ENCODE data around the gene KRT222.

The KRT222 gene

DNA sequence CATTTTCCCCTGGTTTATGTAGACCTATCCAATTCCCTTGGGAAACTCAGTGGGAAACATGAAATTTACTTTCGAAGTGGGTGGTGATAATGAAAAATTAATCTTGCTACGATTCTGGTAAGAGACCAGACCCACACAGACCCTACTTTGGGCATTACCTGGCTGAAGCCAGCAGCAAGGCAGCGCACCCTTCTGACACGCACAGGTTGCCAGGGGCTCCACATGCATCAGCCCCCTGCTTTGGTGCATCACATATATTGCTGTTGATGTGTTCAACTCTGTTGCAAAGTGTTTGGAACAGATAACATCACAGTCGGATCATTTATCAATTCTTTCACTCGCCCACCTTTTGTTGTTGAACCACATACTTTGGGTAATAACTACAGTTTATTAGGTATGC is 44.0 kb downstream of the KRT222 start:
- Histone ChIP-seq H3K27me3 (ENCODE audit: insufficient read depth, low read length) (peaks cover 9% of the 10 kb centered on the region), H3K36me3 (ENCODE audit: insufficient read depth, low read length) (no peaks in the 10 kb centered on the region), H3K4me3 (ENCODE audit: low read length) (no peak overlapping the region), H3K9me3 (ENCODE audit: low read length) (no peaks in the 10 kb centered on the region), H2AFZ (ENCODE audit: low read depth, low read length) (no peak overlapping the region), H3K4me1 (ENCODE audit: insufficient read depth, low read length) (no peaks in the 10 kb centered on the region)

DNA sequence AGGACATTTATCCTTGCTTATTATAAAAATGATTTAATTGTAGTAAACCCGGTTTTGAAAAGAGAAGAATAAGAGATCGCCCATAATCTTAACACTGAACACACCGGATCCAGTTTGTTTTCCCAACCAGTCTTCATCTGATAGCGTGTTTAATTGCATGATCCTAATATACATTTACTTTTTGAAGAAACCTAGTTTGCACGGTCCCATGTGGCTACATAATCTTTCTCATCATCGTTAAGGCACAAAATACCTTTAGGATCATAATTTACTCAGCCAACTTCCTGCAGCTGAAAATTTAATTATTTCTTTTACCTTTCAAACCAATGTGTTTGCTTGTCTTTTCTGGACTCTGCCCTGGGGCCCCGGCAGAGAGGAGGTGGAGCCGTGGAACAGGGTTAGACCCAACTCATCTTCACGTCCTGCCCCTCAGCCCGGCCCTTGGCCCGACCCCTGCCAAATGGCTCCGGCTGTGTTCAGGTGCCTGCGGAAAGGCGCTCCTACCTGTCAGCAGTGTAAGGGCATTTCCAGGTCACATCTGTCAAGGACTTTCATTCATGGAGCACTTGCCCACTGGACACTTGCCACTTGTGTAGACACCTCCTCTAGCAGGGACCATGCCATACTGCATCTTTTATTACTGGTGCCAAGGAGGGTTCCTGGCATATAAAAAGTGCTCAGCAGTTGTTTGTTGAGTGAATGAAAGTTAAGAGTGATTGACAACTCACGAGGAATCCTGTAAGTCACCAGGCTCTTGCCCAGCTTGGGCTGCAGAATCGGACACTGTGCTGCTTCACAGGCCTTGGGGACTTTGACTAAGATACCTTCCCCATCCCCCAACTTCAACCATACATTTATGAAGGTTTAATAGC is 46.0 kb downstream of the KRT222 start:
- Histone ChIP-seq H3K36me3 (ENCODE audit: insufficient read depth, low read length) (no peaks in the 10 kb centered on the region), H3K9me3 (ENCODE audit: low read length) (no peaks in the 10 kb centered on the region), H3K4me1 (ENCODE audit: insufficient read depth, low read length) (no peaks in the 10 kb centered on the region), H2AFZ (ENCODE audit: low read depth, low read length) (no peak overlapping the region), H3K27me3 (ENCODE audit: insufficient read depth, low read length) (peaks cover 16% of the 10 kb centered on the region), H3K4me3 (ENCODE audit: low read length) (no peak overlapping the region)

DNA sequence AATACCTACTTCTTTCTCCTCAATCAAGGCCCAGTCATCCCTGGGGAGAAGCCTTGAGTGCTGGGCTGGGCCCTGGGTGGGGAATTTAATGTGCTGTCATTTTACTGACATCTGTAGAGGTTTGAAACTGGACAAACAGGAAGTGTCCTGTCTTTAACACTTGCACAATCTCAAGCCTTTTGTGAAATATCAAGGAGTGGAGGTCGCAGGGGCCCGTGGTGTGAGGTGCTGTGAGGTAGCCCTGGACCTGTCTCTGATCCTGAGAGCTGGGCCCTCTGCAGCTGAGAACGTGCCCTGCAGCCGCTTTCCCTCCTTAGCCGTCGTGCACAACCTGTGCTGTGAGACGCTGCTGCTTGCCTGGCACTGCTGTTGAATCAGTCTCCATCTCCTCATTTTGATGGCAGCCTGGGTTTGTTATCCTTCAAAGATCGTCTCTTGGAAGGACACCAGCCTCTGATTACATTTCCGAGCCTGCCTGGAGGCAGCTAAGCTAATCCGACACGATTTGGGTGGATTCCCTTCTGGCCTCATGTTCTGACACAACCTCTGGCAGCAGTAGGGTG is 47.2 kb downstream of the KRT222 start:
- H3K36me3 ChIP-seq (ENCODE audit: insufficient read depth, low read length): no peaks in the 10 kb centered on the region
- H3K4me3 ChIP-seq (ENCODE audit: low read length): no peak overlapping the region
- no peaks in the 10 kb centered on the region for H3K4me1 ChIP-seq (ENCODE audit: insufficient read depth, low read length)
- no peaks in the 10 kb centered on the region for H3K9me3 ChIP-seq (ENCODE audit: low read length)
- H2AFZ ChIP-seq (ENCODE audit: low read depth, low read length): no peak overlapping the region
- peaks cover 23% of the 10 kb centered on the region for H3K27me3 ChIP-seq (ENCODE audit: insufficient read depth, low read length)

DNA sequence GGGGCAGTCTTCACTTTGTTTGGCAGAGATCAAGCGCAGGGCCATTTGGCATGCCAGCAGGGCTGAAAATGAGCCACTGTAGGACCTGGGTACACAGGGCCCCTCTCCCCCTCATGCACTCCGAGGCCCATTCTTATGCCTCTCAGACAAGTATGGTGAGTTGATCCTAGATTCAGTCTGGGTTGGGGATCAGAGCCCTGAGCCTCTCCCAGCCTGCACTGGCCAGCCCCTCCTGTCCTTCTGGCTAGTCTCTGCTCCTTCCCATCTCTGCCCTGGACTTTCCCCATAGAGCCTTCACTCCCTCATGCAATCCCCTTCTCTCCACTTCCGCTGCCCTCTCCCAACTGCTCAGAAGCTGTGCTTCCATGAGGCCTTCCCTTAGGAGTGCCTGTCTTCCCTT is 48.4 kb downstream of the KRT222 start:
- Histone ChIP-seq H3K27me3 (ENCODE audit: insufficient read depth, low read length) (peaks cover 25% of the 10 kb centered on the region), H3K36me3 (ENCODE audit: insufficient read depth, low read length) (no peaks in the 10 kb centered on the region), H2AFZ (ENCODE audit: low read depth, low read length) (no peak overlapping the region), H3K4me1 (ENCODE audit: insufficient read depth, low read length) (no peaks in the 10 kb centered on the region), H3K9me3 (ENCODE audit: low read length) (no peaks in the 10 kb centered on the region), H3K4me3 (ENCODE audit: low read length) (no peak overlapping the region)

DNA sequence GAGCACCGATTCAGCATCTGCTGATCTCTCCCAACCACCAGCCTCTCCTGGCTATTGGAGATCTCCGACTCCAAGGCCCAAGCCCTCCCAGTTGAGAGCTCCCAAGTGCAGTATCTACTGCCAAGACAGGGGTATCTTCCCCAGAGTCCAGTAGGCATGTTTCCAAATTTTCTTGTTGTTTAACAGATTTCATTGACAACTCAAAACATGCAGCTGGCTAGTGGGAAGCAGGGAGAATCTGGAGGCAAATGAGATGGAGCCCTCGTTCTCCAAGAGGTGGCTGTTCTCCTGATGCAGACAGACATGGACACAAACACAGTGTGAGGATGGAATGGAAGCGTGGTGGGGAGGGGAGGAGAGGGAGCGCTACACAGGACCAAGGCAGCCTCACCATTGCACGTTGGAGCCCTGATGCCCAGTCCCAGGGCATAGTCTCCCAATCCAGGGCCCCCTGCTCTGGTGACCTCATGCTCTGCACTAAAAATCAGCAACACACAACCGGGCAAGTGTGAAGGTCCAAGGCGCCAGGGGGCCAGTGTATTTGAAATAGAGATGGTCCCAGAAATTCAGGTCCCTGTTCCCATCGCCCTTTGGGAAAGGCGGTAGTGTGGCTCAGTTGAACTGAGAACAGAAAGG is 49.0 kb downstream of the KRT222 start:
- Histone ChIP-seq H3K36me3 (ENCODE audit: insufficient read depth, low read length) (no peaks in the 10 kb centered on the region), H3K27me3 (ENCODE audit: insufficient read depth, low read length) (peaks cover 25% of the 10 kb centered on the region)

DNA sequence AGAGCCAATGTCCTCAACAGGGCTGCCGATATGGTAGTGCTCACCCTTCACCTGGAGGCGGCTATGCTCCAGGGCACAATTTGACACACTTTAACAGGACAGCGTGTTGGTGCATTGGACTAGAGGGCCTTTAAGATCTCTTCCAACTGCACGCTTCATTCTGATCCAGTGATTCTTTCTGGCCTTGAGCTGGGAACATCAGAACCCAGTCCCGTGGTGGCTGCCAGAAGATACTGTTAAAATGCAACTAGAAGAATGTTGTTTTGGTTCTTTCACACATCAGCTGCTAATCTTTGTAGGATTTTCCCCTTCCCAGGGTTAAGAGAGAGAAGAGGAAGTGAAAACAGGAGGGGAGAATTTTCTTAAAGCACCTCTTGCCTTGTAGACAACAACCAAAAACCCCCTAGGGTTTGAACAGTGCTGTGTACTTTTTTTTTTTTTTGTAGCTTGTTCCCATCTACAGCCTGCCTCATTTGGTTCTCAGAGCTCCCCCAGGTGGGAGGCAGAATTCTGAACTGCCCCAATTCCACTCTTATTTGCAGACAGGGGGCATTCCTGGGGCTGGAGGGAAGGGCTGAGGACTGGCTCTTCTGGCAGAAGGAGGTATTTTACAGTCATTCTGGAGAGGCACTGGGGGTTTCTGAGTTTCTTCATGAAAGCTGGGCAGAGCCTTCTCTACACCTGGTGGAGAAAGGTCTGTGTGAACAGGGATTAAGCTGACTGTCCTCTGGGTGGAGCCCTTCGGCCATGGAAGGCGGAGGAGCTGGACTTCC is 49.7 kb downstream of the KRT222 start:
- H3K9me3 ChIP-seq (ENCODE audit: low read length): no peaks in the 10 kb centered on the region
- H3K27me3 ChIP-seq (ENCODE audit: insufficient read depth, low read length): peaks cover 25% of the 10 kb centered on the region
- no peak overlapping the region for H3K4me3 ChIP-seq (ENCODE audit: low read length)
- H3K36me3 ChIP-seq (ENCODE audit: insufficient read depth, low read length): no peaks in the 10 kb centered on the region
- no peaks in the 10 kb centered on the region for H3K4me1 ChIP-seq (ENCODE audit: insufficient read depth, low read length)
- H2AFZ ChIP-seq (ENCODE audit: low read depth, low read length): no peak overlapping the region

More for the DNA sequence above, 49.0 kb downstream of the KRT222 start:
- no peaks in the 10 kb centered on the region for H3K4me1 ChIP-seq (ENCODE audit: insufficient read depth, low read length)
- H2AFZ ChIP-seq (ENCODE audit: low read depth, low read length): no peak overlapping the region
- H3K9me3 ChIP-seq (ENCODE audit: low read length): no peaks in the 10 kb centered on the region
- no peak overlapping the region for H3K4me3 ChIP-seq (ENCODE audit: low read length)

DNA sequence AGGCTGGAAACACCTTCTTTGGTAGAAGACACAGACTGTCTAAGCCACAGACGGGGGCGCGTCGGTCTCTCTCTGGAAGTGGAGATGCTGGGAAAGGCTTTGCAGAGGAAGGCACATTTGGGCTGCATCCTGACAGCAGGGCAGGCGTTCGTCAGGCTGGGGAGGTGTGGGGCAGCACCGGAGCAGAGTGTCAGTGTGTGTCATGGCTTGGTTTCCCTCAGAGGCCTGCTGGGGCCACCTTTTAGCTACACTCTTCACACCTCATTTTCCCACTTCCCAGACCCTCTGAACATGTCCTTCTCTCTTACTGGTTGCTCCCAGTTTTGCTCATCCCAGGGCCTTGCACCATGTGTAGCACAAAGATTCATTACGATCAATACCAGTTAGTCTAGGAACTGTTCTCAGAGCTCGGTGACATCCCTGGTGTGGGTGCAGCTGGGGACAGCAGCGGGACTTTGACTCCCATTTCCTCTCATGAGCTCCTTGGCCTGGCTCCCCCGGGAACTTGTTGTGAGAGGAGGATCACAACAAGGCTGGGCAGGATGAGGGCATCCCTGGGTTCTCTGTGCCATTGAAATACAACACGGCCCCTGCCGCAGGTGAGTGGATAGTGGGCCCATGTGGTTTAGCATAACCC is 50.4 kb downstream of the KRT222 start:
- no peaks in the 10 kb centered on the region for H3K36me3 ChIP-seq (ENCODE audit: insufficient read depth, low read length)
- H3K4me1 ChIP-seq (ENCODE audit: insufficient read depth, low read length): no peaks in the 10 kb centered on the region
- H3K9me3 ChIP-seq (ENCODE audit: low read length): no peaks in the 10 kb centered on the region
- H3K4me3 ChIP-seq (ENCODE audit: low read length): no peak overlapping the region
- H3K27me3 ChIP-seq (ENCODE audit: insufficient read depth, low read length): peaks cover 25% of the 10 kb centered on the region
- no peak overlapping the region for H2AFZ ChIP-seq (ENCODE audit: low read depth, low read length)

DNA sequence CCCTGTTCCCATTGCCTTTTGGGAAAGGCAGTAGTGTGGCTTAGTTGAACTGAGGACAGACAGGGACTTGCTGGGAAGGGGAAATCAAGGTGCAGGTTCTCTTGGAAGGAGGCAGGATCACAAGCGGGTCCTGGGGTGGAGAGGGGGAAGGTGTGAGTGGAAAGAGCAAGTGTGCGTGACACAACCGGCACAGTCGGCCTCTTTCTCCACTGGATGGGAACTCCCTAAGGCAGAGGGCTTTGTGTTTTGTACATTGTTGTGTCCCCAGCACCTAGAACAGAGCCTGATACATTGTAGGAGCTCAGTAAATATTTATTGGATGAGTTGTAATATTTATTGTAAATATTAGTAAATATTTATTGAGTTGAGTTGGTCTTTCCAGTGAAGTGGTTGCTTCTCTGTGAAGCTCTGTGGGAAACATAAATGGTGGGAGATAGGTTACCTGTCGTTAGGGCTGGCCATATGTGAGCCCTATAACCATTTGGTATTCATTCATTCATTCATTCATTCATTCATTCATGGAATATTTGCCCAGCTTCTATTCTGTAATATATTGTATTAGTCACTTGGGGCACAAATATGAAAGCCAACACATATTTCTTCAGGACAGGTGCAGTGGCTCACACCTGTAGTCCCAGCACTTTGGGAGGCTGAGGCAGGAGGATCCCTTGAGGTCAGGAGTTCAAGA is 51.4 kb downstream of the KRT222 start:
- Histone ChIP-seq H3K4me1 (ENCODE audit: insufficient read depth, low read length) (no peaks in the 10 kb centered on the region), H2AFZ (ENCODE audit: low read depth, low read length) (no peak overlapping the region), H3K36me3 (ENCODE audit: insufficient read depth, low read length) (no peaks in the 10 kb centered on the region), H3K27me3 (ENCODE audit: insufficient read depth, low read length) (peaks cover 25% of the 10 kb centered on the region), H3K9me3 (ENCODE audit: low read length) (no peaks in the 10 kb centered on the region), H3K4me3 (ENCODE audit: low read length) (no peak overlapping the region)

DNA sequence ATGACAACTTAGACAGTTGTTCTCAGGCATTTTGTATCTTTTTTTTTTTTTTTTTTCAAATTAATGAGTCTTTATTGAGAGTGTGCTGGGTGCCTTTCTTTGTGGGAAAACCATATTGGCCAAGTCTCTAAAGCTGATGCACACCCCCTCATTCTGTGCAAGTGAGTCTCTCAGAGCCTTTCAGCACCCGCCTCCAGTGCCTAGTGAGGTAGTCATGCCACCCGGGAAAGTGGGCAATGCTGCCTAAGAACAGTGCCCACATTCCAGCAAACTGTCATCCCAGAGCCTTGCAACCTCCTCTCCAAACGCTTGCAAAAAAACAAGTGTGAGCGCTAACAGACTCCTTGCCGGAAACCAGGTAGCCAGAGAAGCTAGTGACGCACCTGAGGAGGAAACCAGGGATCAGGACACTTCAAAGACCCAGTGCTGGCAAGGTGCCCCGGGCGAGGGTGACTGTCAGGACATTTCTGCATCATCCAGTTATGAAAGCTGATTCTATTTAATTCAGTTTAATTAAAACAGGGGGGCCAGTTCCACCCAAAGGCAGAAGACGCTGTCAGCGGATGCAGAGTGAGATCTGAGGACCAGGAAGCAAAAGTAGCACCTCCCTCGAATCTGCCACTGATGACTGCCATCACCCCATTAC is 52.3 kb downstream of the KRT222 start:
- no peaks in the 10 kb centered on the region for H3K9me3 ChIP-seq (ENCODE audit: low read length)
- peaks cover 25% of the 10 kb centered on the region for H3K27me3 ChIP-seq (ENCODE audit: insufficient read depth, low read length)
- H3K4me1 ChIP-seq (ENCODE audit: insufficient read depth, low read length): no peaks in the 10 kb centered on the region
- no peak overlapping the region for H3K4me3 ChIP-seq (ENCODE audit: low read length)
- H2AFZ ChIP-seq (ENCODE audit: low read depth, low read length): no peak overlapping the region
- no peaks in the 10 kb centered on the region for H3K36me3 ChIP-seq (ENCODE audit: insufficient read depth, low read length)

DNA sequence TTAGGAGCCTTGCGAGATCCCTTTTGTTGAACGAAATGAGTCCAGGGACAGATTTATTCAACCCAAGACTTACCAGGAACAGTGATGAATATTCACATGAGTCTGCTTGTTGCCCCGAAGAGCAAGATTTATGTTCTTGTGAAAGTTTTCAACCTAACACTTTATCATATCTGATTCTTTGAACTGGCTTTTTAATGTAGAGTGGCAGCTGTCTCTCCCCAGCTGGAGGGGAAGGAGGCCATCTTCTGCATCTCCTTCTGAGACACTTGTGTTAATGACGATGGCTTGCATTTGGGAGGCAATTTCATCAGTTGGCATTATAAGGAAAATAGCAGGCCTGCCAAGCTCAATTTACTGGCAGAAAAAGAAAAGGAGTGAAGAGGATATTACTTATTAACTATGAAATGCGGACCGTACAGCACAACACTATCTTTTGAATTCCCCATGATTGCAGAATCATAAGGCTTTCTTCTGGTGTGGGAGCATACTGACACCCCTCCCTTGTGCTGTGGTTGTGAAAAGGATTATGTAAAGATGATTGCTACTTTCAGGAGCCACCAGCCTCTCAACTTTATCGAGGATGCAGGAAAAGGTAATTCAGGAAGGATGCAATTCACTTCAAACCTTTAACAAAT is 53.0 kb downstream of the KRT222 start:
- Histone ChIP-seq H3K36me3 (ENCODE audit: insufficient read depth, low read length) (no peaks in the 10 kb centered on the region), H3K27me3 (ENCODE audit: insufficient read depth, low read length) (peaks cover 24% of the 10 kb centered on the region), H3K4me3 (ENCODE audit: low read length) (no peak overlapping the region), H3K9me3 (ENCODE audit: low read length) (no peaks in the 10 kb centered on the region), H2AFZ (ENCODE audit: low read depth, low read length) (no peak overlapping the region), H3K4me1 (ENCODE audit: insufficient read depth, low read length) (no peaks in the 10 kb centered on the region)

DNA sequence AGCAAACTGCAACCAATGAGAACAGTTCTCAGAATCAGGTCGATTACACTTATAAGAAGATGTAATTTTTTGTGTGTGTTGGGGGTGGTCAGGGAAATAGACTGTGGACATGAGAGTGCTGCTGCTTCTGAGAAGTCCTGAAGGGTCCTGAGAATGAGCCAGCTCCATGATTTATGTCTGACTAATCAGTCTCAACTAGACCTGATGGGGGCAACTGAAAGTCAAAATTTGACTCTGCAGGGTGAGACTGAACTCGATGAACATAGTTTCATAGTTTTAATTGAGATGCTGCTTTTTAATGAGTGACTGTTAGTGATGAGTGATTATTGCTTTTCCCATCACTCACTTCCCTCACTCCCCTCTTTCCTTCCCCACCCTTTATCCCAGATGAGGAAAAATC is 54.6 kb downstream of the KRT222 start:
- H3K9me3 ChIP-seq (ENCODE audit: low read length): no peaks in the 10 kb centered on the region
- peaks cover 14% of the 10 kb centered on the region for H3K27me3 ChIP-seq (ENCODE audit: insufficient read depth, low read length)
- no peak overlapping the region for H3K4me3 ChIP-seq (ENCODE audit: low read length)
- no peak overlapping the region for H2AFZ ChIP-seq (ENCODE audit: low read depth, low read length)
- no peaks in the 10 kb centered on the region for H3K36me3 ChIP-seq (ENCODE audit: insufficient read depth, low read length)
- H3K4me1 ChIP-seq (ENCODE audit: insufficient read depth, low read length): no peaks in the 10 kb centered on the region

All from neuron (in vitro differentiated cells).